ENCODE measurements around the gene ENOX1.

The ENOX1 gene

GRCh38 chr13:43289470-43290255 lies 497.1 kb downstream of the ENOX1 start:
- DNase-seq (ENCODE audit: low read depth in 2 of 2), result no peak

GRCh38 chr13:43286751-43287150 lies 500.0 kb downstream of the ENOX1 start:
- DNase-seq (ENCODE audit: low read depth in 2 of 2), result no peak

GRCh38 chr13:43285933-43286597 lies 500.7 kb downstream of the ENOX1 start:
- no peak for DNase-seq (ENCODE audit: low read depth in 2 of 2)

GRCh38 chr13:43284162-43284561 lies 502.6 kb downstream of the ENOX1 start:
- no peak for DNase-seq (ENCODE audit: low read depth in 2 of 2)

- DNase-seq (ENCODE audit: low read depth in 2 of 2), result no peak
These were observed 507.1 kb downstream of the ENOX1 start for GRCh38 chr13:43279696-43280095.

GRCh38 chr13:43278127-43278526 lies 508.6 kb downstream of the ENOX1 start:
- no peak for DNase-seq (ENCODE audit: low read depth in 2 of 2)

- DNase-seq (ENCODE audit: low read depth in 2 of 2), result no peak
These were observed 509.6 kb downstream of the ENOX1 start for GRCh38 chr13:43277142-43277541.

GRCh38 chr13:43274881-43275280 lies 511.9 kb downstream of the ENOX1 start:
- no peak for DNase-seq (ENCODE audit: low read depth in 2 of 2)

GRCh38 chr13:43273362-43273761 lies 513.4 kb downstream of the ENOX1 start:
- DNase-seq (ENCODE audit: low read depth in 2 of 2), result no peak

- no peak for DNase-seq (ENCODE audit: low read depth in 2 of 2)
These were observed 513.9 kb downstream of the ENOX1 start for GRCh38 chr13:43272851-43273250.

GRCh38 chr13:43271152-43271551 lies 515.6 kb downstream of the ENOX1 start:
- DNase-seq (ENCODE audit: low read depth in 2 of 2), result no peak

- no peak for DNase-seq (ENCODE audit: low read depth in 2 of 2)
These were observed 516.5 kb downstream of the ENOX1 start for GRCh38 chr13:43270130-43270830.

GRCh38 chr13:43269037-43269481 lies 517.7 kb downstream of the ENOX1 start:
- no peak for DNase-seq (ENCODE audit: low read depth in 2 of 2)

- no peak for DNase-seq (ENCODE audit: low read depth in 2 of 2)
These were observed 518.1 kb downstream of the ENOX1 start for GRCh38 chr13:43268632-43269031.

GRCh38 chr13:43267916-43268315 lies 518.9 kb downstream of the ENOX1 start:
- DNase-seq (ENCODE audit: low read depth in 2 of 2), result no peak

- DNase-seq (ENCODE audit: low read depth in 2 of 2), result no peak
These were observed 519.7 kb downstream of the ENOX1 start for GRCh38 chr13:43266936-43267615.

- no peak for DNase-seq (ENCODE audit: low read depth in 2 of 2)
These were observed 521.7 kb downstream of the ENOX1 start for GRCh38 chr13:43265028-43265427.

- no peak for DNase-seq (ENCODE audit: low read depth in 2 of 2)
These were observed 522.3 kb downstream of the ENOX1 start for GRCh38 chr13:43264458-43264857.

- no peak for DNase-seq (ENCODE audit: low read depth in 2 of 2)
These were observed 523.7 kb downstream of the ENOX1 start for GRCh38 chr13:43263047-43263446.

GRCh38 chr13:43260999-43261398 lies 525.8 kb downstream of the ENOX1 start:
- no peak for DNase-seq (ENCODE audit: low read depth in 2 of 2)

GRCh38 chr13:43258771-43259170 lies 528.0 kb downstream of the ENOX1 start:
- DNase-seq (ENCODE audit: low read depth in 2 of 2), result no peak

- DNase-seq (ENCODE audit: low read depth in 2 of 2), result no peak
These were observed 529.0 kb downstream of the ENOX1 start for GRCh38 chr13:43257765-43258164.

Data from stimulated activated CD8-positive, alpha-beta memory T cell treated with anti-CD3 and anti-CD28 coated beads, Interleukin-2, amount 100 ng/mL, for 1 hour (primary cell).